Glutamatergic neuron (in vitro differentiated cells): ENCODE results near the gene HCN3. TPM values are rescaled to one million over a fixed set of nuclear protein-coding genes. Genes with fewer than 3 reads are reported as not detected.
"Not testable (repeated sequence)": the region's sequence is repeated elsewhere in the genome, so short reads cannot be mapped to it uniquely, and the experiment has no call there.

Source experiments
- DNase-seq: peaks from one replicate; pipeline ENCODE4 v3.0.0; 2022
- H3K27ac Mint-ChIP-seq: one replicate; pipeline ENCODE4 v1.8.0; 2020; ENCODE audit warnings: mild to moderate bottlenecking, mixed read lengths, inconsistent platforms; ENCODE audit not compliant: unreplicated experiment
- H3K27me3 Mint-ChIP-seq: one replicate; pipeline ENCODE4 v1.8.0; 2020; ENCODE audit warnings: mild to moderate bottlenecking, moderate library complexity, mixed read lengths, inconsistent platforms; ENCODE audit not compliant: unreplicated experiment
- H3K36me3 Mint-ChIP-seq: one replicate; pipeline ENCODE4 v1.8.0; 2020; ENCODE audit warnings: mild to moderate bottlenecking, mixed read lengths, inconsistent platforms; ENCODE audit not compliant: unreplicated experiment
- H3K4me1 Mint-ChIP-seq: one replicate; pipeline ENCODE4 v1.8.0; 2020; ENCODE audit warnings: mild to moderate bottlenecking, low read depth, mixed read lengths, inconsistent platforms; ENCODE audit not compliant: unreplicated experiment
- H3K4me3 Mint-ChIP-seq: one replicate; pipeline ENCODE4 v1.8.0; 2020; ENCODE audit warnings: mild to moderate bottlenecking, mixed read lengths, inconsistent platforms; ENCODE audit not compliant: unreplicated experiment
- H3K9me3 Mint-ChIP-seq: one replicate; pipeline ENCODE4 v1.8.0; 2020; ENCODE audit warnings: mild to moderate bottlenecking, moderate library complexity, mixed read lengths, inconsistent platforms; ENCODE audit not compliant: unreplicated experiment
- total RNA-seq: library from RNA; stranded (reverse); fragmentation: NEBNext Ultra II Directional; extraction: Animal tissue kit (Norgen Biotek cat#: 25700); gene quantifications from one replicate; pipeline ENCODE4 v1.2.1, GENCODE V29; 2021; ENCODE audit not compliant: unreplicated experiment
- TF ChIP-seq, protein P1 (sequence below): fragments of 200-600 bp; sonication (generic); IDR thresholded peaks from one replicate; pipeline ENCODE4 v1.5.0; 2021; ENCODE audit not compliant: partially characterized antibody, unreplicated experiment

The HCN3 gene
- total RNA-seq, 1 donor from 2014 or later, result 30.5 TPM

DNA sequence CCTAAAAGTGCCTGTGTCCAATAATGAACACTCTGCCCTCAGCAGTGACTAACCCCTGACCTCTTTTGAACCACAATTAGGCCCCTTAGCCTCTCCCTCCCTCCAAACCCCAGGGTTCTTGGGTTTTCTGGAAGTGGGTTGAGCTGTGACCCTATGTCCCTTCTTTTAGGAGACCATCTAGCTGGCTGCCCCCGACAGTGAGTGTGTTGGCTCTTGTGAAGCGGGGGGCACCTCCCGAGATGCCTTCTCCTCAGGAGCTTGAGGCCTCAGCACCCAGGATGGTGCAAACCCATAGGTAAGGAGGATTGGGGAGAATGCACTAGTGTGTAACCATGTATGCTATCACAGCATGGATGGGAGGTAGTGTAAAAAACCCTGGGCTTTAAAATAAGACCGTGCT is 50.7 kb downstream of the HCN3 start:
- TF ChIP-seq, protein P1, sequence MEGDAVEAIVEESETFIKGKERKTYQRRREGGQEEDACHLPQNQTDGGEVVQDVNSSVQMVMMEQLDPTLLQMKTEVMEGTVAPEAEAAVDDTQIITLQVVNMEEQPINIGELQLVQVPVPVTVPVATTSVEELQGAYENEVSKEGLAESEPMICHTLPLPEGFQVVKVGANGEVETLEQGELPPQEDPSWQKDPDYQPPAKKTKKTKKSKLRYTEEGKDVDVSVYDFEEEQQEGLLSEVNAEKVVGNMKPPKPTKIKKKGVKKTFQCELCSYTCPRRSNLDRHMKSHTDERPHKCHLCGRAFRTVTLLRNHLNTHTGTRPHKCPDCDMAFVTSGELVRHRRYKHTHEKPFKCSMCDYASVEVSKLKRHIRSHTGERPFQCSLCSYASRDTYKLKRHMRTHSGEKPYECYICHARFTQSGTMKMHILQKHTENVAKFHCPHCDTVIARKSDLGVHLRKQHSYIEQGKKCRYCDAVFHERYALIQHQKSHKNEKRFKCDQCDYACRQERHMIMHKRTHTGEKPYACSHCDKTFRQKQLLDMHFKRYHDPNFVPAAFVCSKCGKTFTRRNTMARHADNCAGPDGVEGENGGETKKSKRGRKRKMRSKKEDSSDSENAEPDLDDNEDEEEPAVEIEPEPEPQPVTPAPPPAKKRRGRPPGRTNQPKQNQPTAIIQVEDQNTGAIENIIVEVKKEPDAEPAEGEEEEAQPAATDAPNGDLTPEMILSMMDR, result no peak
- Mint-ChIP-seq H3K36me3 (no peaks in the 10 kb centered on the region), H3K4me3 (no peak overlapping the region), H3K9me3 (peaks cover 12% of the 10 kb centered on the region), H3K27me3 (peaks cover 8% of the 10 kb centered on the region), H3K27ac (no peak overlapping the region), H3K4me1 (peaks cover 11% of the 10 kb centered on the region)
- no peak for DNase-seq

- not testable (repeated sequence) for H3K36me3 Mint-ChIP-seq, DNase-seq, H3K27me3 Mint-ChIP-seq, H3K4me3 Mint-ChIP-seq, H3K27ac Mint-ChIP-seq
- Mint-ChIP-seq H3K9me3 (peaks cover 12% of the 10 kb centered on the region), H3K4me1 (peaks cover 11% of the 10 kb centered on the region)
Measured at GRCh38 chr1:155328856-155329255, 51.6 kb downstream of the HCN3 start.

- DNase-seq, result no peak
- Mint-ChIP-seq H3K27me3 (peaks cover 8% of the 10 kb centered on the region), H3K27ac (no peak overlapping the region), H3K4me3 (peak overlapping the region; percentile 72), H3K9me3 (peaks cover 12% of the 10 kb centered on the region), H3K36me3 (no peaks in the 10 kb centered on the region), H3K4me1 (peaks cover 11% of the 10 kb centered on the region)
- TF ChIP-seq, protein P1, result no peak
Measured at GRCh38 chr1:155329980-155330598, 52.8 kb downstream of the HCN3 start.

GRCh38 chr1:155334962-155335361 is 57.7 kb downstream of the HCN3 start:
- Mint-ChIP-seq H3K9me3 (peaks cover 5% of the 10 kb centered on the region), H3K27me3 (no peaks in the 10 kb centered on the region), H3K27ac (no peak overlapping the region), H3K36me3 (peaks cover 4% of the 10 kb centered on the region), H3K4me3 (no peak overlapping the region), H3K4me1 (peaks cover 7% of the 10 kb centered on the region)
- DNase-seq, result no peak
- TF ChIP-seq, protein P1, result no peak

Other genes starting within 250 kb of the HCN3 start
- 0.64 TPM for gene DCST2, start 243.7 kb upstream of the HCN3 start, total RNA-seq
- not detected for gene DCST1, start 243.6 kb upstream of the HCN3 start, total RNA-seq
- 7.6 TPM for gene ADAM15, start 226.1 kb upstream of the HCN3 start, total RNA-seq
- 2.9 TPM for gene EFNA4, start 213.7 kb upstream of the HCN3 start, total RNA-seq
- 14.6 TPM for gene EFNA3, start 198.6 kb upstream of the HCN3 start, total RNA-seq
- 1.7 TPM for gene EFNA1, start 149.6 kb upstream of the HCN3 start, total RNA-seq
- 8.6 TPM for gene SLC50A1, start 141.6 kb upstream of the HCN3 start, total RNA-seq
- gene DPM3, start 136.9 kb upstream of the HCN3 start, total RNA-seq, result 27.7 TPM
- 108 TPM for gene KRTCAP2, start 104.2 kb upstream of the HCN3 start, total RNA-seq
- 30.4 TPM for gene TRIM46, start 103.6 kb upstream of the HCN3 start, total RNA-seq
- gene THBS3, start 69.6 kb upstream of the HCN3 start, total RNA-seq, result 377 TPM
- 26.1 TPM for gene MTX1, start 68.8 kb upstream of the HCN3 start, total RNA-seq
- 51.2 TPM for gene ENTREP3, start 22.0 kb upstream of the HCN3 start, total RNA-seq
- gene SCAMP3, start 15.1 kb upstream of the HCN3 start, total RNA-seq, result 65.8 TPM
- gene CLK2, start 4.0 kb upstream of the HCN3 start, total RNA-seq, result 74.8 TPM
- not detected for gene PKLR, start 24.0 kb downstream of the HCN3 start, total RNA-seq
- 265 TPM for gene FDPS, start 31.4 kb downstream of the HCN3 start, total RNA-seq
- 305 TPM for gene RUSC1, start 43.4 kb downstream of the HCN3 start, total RNA-seq